Peyer's patch (tissue), 4 donors: ENCODE data around the gene RNF214. TPM values are rescaled to one million over a fixed set of nuclear protein-coding genes. Genes with fewer than 3 reads are reported as not detected.

ENCODE experiments used
- DNase-seq, 3 donors: peaks; one replicate each; pipeline ENCODE4 v3.0.0-alpha.2; 2017 to 2019
- H3K27ac ChIP-seq, 4 donors: fragments of 200-600 bp; sonication (generic); one replicate each; pipeline ENCODE4 v1.5.1; 2016 to 2019
- H3K27me3 ChIP-seq, 2 donors: fragments of 200-600 bp; sonication (generic); one replicate each; pipeline ENCODE4 v1.5.1; 2019
- H3K36me3 ChIP-seq, 3 donors: fragments of 200-600 bp; sonication (generic); one replicate each; pipeline ENCODE4 v1.5.1; 2016 to 2019
- H3K4me1 ChIP-seq, 4 donors: fragments of 200-600 bp; sonication (generic); one replicate each; pipeline ENCODE4 v1.5.1; 2016 to 2019
- H3K4me3 ChIP-seq, 4 donors: fragments of 200-600 bp; sonication (generic); 1 replicate in 3 of 4; 2 replicates in 1 of 4; pipeline ENCODE4 v1.5.1; 2016 to 2019; ENCODE audit warnings: mild to moderate bottlenecking in 1 of 4
- H3K9me3 ChIP-seq, 4 donors: fragments of 200-600 bp; sonication (generic); one replicate each; pipeline ENCODE4 v1.5.1; 2016 to 2019; ENCODE audit warnings: mild to moderate bottlenecking in 1 of 4
- POLR2A ChIP-seq, 2 donors: fragments of 450-650 bp; IDR thresholded peaks; one replicate each; pipeline ENCODE4 v1.5.1; 2017; ENCODE audit warnings: antibody characterized with exemption in 2 of 2, mild to moderate bottlenecking in 2 of 2, moderate library complexity in 2 of 2
- total RNA-seq, 4 donors: library from RNA; depleted of rRNA; stranded (reverse); fragments of >200 nt; gene quantifications; one replicate each; pipeline ENCODE4 v1.1.0, GENCODE V29; 2016
- TF ChIP-seq, protein P1 (sequence below), 6 experiments: fragments of 450-650 bp in 4 of 6; fragments of 200-600 bp in 2 of 6; sonication (generic) in 1 of 6; IDR thresholded peaks; one replicate each; pipeline ENCODE4 v1.5.1; 2017 to 2019; ENCODE audit warnings: antibody characterized with exemption in 6 of 6, mild to moderate bottlenecking in 3 of 6, moderate library complexity in 1 of 6

The RNF214 gene
- total RNA-seq, 4 donors from 2014 or later = 10.2 to 32.2 (median 13.4) TPM

DNA sequence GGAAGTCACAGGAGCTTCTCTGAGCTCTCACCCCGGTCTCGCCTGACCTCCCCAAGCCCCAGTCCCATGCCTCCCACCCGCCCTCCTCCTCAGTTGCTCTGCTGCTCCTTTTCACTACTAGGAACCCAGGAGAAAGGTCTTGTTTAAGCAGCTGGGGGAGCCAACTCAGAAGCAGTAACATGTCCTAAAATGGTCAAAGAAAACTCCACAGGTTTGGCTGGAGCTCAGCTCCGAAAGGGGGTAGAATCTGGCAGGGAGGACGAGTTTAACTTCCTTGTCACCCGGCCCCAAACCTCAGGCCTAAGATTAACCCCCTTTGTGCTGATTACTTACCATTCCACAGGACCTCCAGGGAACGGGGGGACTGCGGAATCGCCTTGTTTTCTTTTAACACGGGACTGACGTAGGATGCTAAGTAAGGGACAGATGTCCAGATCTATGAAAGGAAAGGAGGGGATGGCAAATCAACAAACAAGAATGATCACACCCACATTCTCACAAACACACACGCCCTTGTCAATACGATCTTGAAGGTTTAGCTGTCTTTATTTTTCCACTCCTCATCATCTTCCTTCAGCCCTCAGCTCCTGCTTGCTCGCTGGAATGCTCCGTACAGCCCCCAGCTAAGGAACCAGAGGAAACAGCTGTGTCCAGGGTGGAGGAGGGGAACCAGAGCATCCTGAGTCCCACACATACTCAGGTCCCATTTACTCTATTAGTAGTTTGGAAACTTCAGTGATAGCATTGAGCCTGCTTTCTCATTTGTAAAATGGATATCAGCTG is 14.1 kb upstream of the RNF214 start:
- H3K4me1 ChIP-seq = peaks cover 0 to 44% (median 7%) of the 10 kb centered on the region in 4 donors
- no peak for TF ChIP-seq POLR2A (IDR thresholded peaks at IDR 0.05)
- TF ChIP-seq, protein P1, sequence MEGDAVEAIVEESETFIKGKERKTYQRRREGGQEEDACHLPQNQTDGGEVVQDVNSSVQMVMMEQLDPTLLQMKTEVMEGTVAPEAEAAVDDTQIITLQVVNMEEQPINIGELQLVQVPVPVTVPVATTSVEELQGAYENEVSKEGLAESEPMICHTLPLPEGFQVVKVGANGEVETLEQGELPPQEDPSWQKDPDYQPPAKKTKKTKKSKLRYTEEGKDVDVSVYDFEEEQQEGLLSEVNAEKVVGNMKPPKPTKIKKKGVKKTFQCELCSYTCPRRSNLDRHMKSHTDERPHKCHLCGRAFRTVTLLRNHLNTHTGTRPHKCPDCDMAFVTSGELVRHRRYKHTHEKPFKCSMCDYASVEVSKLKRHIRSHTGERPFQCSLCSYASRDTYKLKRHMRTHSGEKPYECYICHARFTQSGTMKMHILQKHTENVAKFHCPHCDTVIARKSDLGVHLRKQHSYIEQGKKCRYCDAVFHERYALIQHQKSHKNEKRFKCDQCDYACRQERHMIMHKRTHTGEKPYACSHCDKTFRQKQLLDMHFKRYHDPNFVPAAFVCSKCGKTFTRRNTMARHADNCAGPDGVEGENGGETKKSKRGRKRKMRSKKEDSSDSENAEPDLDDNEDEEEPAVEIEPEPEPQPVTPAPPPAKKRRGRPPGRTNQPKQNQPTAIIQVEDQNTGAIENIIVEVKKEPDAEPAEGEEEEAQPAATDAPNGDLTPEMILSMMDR (IDR thresholded peaks at IDR 0.05) = no peak

DNA sequence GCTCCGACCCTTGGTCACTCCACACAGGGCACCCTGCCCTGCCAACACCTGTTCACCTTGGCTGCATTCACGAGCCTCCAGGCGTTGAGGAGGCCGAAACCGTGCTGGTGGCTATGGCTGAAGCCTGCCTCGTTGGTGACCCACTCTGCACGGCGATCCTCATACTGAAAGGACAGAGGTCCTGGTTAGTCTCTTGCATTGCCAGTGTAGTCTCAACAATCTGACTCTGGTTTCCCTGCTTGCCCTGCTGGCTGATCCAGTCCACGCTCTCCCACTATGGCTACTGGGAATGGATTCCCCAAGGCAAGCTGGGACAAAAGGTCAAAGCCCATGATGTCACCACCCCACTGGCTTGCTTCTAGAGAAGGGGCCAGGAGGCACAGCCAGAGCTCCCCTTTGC is 13.5 kb upstream of the RNF214 start:
- H3K9me3 ChIP-seq = no peaks in the 10 kb centered on the region
- DNase-seq = no peak
- H3K36me3 ChIP-seq = peaks cover 0 to 82% (median 0%) of the 10 kb centered on the region in 3 donors
- peak overlapping the region; percentile 49 to 86 (median 68) for H3K27ac ChIP-seq
- peaks cover 0 to 51% (median 7%) of the 10 kb centered on the region in 4 donors for H3K4me1 ChIP-seq
- no peak overlapping the region for H3K4me3 ChIP-seq
- no peaks in the 10 kb centered on the region for H3K27me3 ChIP-seq
- TF ChIP-seq POLR2A (IDR thresholded peaks at IDR 0.05) = no peak
- TF ChIP-seq, protein P1 (IDR thresholded peaks at IDR 0.05) = no peak

More for the DNA sequence above, 14.1 kb upstream of the RNF214 start:
- Histone ChIP-seq H3K9me3 (no peaks in the 10 kb centered on the region), H3K4me3 (no peak overlapping the region), H3K27ac (peak overlapping the region; percentile 49 to 86 (median 68)), H3K27me3 (no peaks in the 10 kb centered on the region), H3K36me3 (peaks cover 0 to 82% (median 0%) of the 10 kb centered on the region in 3 donors)
- DNase-seq = no peak

DNA sequence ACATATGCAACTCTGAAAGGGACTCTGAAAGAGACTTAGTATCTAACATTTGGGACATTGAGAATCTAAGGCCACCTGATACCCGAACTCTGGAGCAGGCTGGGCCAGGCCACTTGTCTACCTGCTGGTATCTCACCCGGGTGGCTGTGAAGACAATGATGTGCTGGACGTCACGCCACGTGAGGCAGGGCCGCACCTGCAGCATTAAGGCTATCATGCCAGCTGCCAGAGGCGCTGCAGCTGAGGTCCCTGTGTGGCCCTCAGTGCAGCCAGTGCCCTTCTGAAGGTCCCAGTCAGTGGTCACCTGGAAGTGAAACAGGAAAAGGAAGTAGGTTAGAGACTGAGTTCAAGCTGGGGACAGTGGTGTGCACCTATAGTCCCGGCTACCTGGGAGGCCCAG is 13.0 kb upstream of the RNF214 start:
- Histone ChIP-seq H3K27me3 (no peaks in the 10 kb centered on the region), H3K36me3 (peaks cover 0 to 78% (median 0%) of the 10 kb centered on the region in 3 donors), H3K4me1 (peaks cover 0 to 56% (median 7%) of the 10 kb centered on the region in 4 donors), H3K9me3 (no peaks in the 10 kb centered on the region), H3K4me3 (no peak overlapping the region), H3K27ac (peak overlapping the region; percentile 49 to 86 (median 68))
- no peak for DNase-seq
- TF ChIP-seq, protein P1 (IDR thresholded peaks at IDR 0.05) = no peak
- TF ChIP-seq POLR2A (IDR thresholded peaks at IDR 0.05) = no peak

DNA sequence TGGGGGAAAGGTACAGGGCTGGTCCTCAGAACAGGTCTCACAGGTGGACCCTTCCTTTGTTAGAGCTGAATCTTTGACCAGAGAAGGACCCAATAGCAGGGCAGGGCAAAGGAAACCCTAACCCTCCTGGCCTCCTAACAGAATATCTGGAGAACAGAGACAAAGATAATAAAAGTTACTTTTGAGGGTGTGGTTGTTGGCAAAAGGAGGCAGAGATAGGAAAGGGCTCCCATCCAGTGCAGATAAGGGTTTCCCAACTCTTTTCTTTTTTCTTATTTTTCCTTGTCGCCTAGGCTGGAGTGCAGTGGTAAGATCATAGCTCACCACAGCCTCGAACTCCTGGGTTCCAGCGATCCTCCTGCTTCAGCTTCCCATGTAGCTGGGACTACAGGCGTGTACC is 12.5 kb upstream of the RNF214 start:
- no peak overlapping the region for H3K4me3 ChIP-seq
- H3K4me1 ChIP-seq = peaks cover 0 to 61% (median 7%) of the 10 kb centered on the region in 4 donors
- no peak for DNase-seq
- H3K36me3 ChIP-seq = peaks cover 0 to 73% (median 0%) of the 10 kb centered on the region in 3 donors
- no peaks in the 10 kb centered on the region for H3K9me3 ChIP-seq
- peak overlapping the region; percentile 49 to 86 (median 68) for H3K27ac ChIP-seq
- TF ChIP-seq, protein P1 (IDR thresholded peaks at IDR 0.05) = no peak
- no peak for TF ChIP-seq POLR2A (IDR thresholded peaks at IDR 0.05)
- no peaks in the 10 kb centered on the region for H3K27me3 ChIP-seq

DNA sequence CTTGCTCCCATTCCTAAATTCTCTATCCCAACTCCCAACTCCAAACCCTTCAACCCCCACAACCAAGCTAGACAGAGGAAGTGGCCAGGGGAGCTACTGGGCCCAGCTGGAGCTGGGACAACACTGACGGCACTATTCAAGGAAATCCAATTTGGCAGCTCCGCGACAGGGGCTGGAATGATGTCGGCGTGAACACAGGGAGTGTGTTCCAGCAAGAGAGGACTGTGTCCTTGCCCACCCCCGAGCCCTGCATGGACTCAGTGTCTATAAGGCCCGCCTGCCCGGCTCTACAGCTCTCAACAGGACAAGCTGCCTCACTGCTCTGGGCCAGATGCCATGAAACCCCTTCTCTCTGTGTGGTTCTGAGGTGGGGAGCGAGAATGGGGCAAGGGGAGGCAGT is 11.9 kb upstream of the RNF214 start:
- Histone ChIP-seq H3K9me3 (no peaks in the 10 kb centered on the region), H3K27ac (peak overlapping the region; percentile 49 to 86 (median 65)), H3K27me3 (no peaks in the 10 kb centered on the region), H3K36me3 (peaks cover 0 to 70% (median 0%) of the 10 kb centered on the region in 3 donors), H3K4me3 (no peak overlapping the region), H3K4me1 (peaks cover 0 to 67% (median 7%) of the 10 kb centered on the region in 4 donors)
- no peak for TF ChIP-seq POLR2A (IDR thresholded peaks at IDR 0.05)
- TF ChIP-seq, protein P1 (IDR thresholded peaks at IDR 0.05) = no peak
- peak in 1 of 3 donors; percentile 49 for DNase-seq
